SHP77 (cell line): ENCODE data around the gene ACADVL.
"Not testable (repeated sequence)": the region's sequence is repeated elsewhere in the genome, so short reads cannot be mapped to it uniquely, and the experiment has no call there.

Experiments used
- DNase-seq, 2 experiments: peaks; one replicate each; lab custom pipeline; 2025; lab: John Stamatoyannopoulos, UW

The ACADVL gene

DNA sequence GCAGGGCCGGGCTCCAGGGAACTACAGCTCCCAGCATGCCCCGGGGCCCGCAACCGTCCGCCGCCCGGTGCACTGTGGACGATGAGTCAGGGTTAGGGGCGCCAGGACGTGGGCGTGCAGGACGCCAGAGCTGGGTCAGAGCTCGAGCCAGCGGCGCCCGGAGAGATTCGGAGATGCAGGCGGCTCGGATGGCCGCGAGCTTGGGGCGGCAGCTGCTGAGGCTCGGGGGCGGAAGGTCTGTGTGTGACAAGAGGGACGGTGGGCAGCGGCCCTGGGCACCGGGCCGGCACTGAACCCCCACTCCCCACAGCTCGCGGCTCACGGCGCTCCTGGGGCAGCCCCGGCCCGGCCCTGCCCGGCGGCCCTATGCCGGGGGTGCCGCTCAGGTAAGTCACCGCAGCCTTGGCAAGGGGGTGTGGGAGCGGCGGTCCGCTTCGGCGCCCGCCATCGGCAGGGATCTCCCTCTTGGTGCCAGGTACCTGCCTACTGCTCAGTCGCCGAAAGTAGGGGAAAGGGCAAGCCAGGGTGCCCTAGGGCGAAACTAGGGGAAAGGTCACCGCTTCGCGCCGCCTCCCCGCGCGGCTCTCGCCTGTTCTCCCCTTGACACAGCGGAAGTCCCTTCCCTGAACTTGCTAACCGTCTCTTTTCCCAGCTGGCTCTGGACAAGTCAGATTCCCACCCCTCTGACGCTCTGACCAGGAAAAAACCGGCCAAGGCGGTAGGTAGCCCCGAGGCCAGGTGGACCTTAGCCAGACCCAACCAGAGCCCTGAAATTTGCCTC is at the start of gene ACADVL, which contains the start of gene DLG4:
ACADVL (plus strand) TSS at position 127 of the 781 bp plus-strand sequence; CDS start at position 174, 47 bp downstream.
DLG4 (minus strand) TSS at position 25 of the 781 bp plus-strand sequence.
- DNase-seq, result peak; percentile 89 to 91

DNA sequence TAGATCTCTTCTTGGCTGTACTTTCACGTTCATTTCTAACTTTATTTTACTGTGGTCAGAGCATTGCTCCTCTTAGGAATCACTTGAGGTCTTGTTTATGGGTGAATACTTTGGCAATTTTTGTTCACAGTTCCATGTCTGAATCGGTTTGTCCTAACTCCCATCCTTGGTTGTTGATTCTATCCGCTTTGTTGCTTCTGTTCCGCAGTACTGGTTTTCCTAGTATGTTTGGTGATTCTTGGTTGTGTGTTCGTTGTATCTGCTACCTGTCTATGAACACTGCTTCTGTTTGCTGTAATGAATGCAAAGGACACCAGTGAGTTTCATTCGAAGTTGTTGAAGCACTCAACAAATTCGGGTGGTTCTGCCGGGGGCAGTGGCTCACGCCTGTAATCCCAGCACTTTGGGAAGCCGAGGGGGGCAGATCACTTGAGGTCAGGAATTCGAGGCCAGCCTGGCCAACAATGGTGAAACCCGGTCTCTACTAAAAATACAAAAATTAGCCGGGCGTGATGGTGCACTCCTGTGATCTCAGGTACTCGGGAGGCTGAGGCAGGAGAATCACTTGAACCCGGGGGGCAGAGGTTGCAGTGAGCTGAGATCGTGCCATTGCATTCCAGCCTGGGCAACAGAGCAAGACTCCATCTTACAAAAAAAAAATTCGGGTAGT is 47.1 kb upstream of the ACADVL start:
- not testable (repeated sequence) for DNase-seq

DNA sequence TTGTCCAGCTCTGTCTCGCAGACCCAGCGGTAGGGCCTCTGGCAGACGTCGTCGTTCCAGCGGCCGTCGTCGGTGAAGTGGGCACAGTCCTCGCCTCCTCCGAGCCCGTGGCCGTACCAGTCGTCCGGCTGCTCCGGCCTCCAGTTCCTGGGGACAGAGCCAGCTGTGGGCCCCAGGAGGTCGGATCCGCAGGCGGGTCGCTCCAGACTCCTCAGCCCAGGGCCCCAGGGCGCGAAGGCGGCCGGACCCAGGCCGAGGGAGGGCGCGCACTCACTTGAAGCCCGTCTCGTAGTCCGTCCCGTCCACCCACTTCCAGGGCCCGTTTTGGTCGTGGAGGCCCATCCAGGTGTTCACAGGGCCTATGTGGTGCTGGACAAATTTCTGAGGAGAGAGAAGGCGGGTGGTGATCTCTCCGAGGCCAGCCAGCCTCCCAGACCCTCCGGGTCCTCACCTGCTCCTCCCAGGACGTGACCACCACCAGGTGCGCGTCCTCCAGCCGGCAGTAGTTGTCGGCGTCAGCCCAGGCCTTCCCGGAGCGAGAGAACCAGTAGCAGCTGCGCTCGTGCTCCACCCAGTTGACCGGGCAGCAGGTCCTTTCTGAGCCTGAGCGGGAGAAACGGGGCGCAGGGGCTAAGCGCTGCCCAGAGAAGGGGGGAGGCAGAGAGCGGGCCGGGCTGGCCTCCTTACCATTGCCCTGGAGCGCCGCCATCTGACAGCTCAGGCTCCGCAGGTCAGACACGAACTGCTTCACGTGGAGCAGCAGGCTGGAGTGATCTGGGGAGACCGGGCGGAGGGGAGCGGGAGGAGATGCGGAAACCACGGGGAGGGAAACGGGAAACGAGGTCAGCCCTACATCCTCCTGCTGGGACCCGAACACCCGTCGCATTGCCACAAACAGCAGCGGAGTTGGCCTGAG is 45.8 kb upstream of the ACADVL start:
- DNase-seq, result peak in 1 of 2 experiments; percentile 46

DNA sequence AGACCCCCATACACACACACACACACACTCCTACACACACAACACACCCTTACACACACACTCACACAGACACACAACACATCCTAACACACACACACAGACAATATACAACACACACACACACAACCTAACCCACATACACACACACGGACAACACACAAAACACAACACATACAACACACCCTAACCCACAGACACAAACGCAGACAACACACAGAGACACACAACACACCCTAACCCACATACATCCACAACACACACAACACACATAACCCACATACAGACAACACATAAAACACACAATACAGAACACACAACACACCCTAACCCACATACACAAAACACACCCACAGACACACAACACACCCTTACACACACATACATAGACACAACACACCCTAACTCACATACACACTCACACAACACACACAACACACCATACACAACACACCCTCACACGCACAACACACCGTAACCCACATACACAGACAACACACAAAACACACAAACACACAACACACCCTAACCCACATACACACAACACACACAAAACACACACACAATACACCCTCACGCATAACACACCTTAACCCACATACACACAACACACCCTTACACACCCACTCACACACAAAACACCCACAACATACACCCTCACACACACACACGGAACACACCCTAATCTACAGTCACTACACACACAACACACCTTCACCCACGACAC is 45.0 kb upstream of the ACADVL start:
- DNase-seq, result no peak

DNA sequence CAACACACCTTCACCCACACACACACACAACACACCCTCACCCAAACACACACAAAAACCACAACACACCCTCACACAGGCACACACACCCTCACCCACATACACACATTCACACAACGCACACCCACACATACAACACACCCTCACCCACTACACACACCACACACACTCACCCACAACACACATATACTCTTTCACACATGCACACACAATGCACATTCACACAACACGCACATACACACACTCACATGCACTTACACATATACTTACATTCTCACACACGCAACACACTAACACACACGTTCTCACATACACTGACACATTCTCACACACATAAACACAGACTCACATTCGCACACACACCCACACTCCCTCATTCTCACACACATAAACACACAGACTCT is 44.4 kb upstream of the ACADVL start:
- DNase-seq, result no peak

DNA sequence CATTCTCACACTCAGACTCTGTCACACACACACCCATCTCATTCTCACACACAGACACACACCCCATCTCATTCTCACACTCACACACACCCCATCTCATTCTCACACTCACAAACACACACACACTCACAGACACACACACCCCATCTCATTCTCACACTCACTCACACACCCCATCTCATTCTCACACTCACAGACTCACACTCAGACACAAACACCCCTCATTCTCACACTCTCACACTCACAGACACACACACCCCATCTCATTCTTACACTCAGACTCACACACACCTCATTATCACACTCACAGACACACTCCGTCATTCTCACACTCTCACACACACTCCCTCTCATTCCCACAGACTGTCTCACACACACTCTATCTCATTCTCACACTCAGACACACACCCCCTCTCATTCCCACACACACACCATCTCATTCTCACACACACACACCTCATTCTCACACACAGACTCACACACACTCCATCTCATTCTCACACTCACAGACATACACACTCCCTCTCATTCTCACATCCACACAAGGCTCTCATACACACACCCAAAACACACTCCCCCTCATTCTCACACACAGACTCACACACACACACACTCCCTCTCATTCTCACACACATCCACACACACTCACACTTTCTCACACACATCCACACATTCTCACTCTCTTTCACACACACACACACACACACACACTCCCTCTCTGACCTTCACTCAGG is 43.5 kb upstream of the ACADVL start:
- no peak for DNase-seq

DNA sequence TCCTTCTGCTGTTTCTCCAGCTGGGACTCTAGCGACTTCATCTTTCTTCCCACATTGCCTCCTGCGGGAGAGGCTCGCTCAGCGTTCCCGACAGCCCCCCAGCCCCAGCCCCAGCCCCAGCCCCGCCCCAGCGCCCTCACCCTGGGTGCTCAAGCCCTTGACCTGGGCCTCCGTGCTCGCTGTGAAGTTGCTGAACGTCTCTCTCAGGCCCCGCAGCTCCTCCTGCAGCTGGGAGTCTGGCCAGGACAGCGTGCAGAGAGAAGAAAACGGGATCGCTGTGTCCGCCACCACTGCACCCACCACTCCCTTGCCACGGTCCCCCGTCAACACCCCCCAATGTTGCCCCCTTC is 42.9 kb upstream of the ACADVL start:
- DNase-seq, result peak in 1 of 2 experiments; percentile 10

DNA sequence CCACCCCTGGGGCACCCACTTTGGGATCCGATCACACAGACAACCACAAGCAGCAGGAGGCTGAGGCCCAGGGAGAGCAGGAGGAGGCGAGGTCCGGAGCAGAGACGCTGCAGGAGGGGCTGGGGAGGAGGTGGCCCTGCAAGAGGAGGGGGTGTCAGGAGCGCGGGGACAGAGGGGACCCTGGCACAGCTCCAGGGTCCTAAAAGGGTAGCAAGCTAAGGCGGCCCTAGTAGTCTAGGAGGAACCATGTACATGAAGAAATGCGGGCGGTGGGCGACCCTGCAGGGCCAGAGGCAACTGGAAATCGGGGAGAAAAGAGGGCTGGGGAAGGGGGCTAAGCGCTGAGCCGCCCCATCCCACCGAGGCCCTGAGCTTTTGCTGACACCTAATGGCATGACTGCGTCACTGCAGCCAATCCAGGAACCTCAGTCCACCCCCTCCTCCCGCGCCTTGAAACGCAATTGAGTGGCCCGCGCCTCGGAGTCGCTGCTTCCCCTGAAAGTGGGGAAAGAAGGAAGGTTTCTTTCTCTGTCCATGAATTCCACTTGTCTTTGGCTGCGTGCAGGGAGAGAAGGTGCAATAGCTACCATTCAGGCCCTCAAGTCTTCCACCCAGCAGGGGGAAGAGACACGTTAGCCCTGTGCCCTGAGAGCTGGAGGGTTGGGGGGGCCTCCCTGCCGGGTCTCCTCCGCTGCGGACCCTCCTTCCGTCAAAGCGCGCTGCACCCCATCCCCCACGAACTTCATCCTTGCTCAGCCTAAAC is 42.4 kb upstream of the ACADVL start:
- DNase-seq, result peak; percentile 74 to 81

DNA sequence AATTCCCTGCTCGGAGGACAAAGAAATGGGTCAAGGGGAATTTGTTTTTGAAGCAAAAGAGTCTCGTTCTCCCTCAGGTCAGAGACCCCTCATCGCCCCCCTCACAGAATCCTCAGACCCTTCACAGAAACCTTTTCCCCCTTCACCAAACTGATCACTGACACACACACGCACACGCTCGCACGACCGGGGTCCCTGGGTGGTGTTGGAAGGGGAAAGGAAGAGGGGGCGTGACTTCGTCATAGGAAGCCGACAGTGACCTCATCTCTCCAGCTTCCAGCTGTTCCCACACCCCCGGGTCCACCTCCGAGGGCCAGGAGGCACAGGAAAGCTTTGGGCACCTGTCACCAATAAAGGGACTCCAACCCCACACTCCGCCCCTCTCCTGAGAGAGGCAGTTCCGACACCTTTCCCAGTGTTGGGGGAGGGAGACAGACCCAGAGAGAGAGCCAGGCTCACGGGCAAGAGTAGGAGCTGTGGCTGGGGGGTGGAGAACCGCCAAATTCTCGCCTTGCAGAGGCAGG is 41.7 kb upstream of the ACADVL start:
- peak; percentile 38 to 65 for DNase-seq

DNA sequence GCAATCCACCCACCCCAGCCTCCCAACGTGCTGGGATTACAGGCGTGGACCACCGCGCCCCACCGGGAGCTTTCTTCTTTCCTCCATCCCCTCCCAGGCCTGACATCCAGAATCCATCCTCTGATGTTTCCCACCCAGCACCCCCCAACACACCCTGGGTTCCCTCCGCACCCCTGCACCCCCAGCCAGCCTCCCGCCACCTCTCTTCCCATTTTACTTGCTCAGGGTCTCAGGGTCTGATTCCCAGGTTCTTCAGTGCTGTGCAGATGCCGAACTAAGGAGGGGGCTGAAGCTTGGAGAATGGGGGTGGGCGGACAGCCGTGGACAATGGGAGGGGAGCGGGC is 40.8 kb upstream of the ACADVL start:
- DNase-seq, result no peak

DNA sequence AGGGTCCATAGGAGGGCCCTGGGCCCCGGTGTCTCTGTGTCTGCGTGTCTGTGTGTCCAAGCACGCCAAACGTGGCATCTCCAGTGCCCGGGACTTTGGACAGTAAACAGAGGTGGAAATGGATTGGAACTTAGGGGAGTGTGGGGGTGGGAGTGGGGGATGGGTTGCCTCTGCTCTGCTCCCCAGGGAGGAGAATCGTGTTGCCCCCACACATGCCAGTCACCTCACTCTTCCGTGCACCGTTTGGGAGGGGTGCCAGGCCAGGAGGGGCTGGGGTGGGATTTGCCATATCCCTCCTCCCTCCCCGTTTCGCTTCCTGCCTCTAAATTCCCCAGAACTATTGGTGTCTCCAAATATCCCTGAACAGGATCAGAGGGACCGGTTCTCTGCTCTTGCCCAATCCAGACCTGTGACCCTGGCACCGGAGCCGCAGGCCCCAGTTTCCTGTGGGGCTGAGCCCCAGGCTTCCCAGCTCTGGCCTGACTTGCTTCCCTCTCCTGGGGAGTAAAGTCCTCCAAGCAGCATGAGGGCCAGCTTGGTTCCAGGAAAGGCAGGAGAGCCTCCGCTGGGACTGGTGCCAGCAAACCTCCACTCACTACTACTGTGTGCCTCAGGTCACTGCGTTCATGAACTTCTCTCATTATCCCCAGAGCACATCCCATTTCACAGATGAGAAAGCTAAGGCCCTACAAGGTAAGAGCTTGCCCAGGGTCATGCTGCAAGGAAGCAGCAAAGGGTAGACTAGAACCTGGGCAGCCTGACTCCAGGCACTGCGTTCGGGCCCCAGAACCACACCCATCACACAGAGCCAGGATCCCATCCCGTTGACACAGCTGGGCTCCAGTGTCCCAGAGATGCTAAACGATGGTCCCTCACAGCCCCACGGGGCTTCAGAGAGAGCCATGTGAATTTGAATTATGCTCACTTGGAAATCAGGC is 40.2 kb upstream of the ACADVL start, which contains the start of gene ASGR1:
ASGR1 (minus strand) TSS at position 54 of the 938 bp plus-strand sequence. CDS start 807 bp downstream, outside the sequence.
- DNase-seq, result no peak

DNA sequence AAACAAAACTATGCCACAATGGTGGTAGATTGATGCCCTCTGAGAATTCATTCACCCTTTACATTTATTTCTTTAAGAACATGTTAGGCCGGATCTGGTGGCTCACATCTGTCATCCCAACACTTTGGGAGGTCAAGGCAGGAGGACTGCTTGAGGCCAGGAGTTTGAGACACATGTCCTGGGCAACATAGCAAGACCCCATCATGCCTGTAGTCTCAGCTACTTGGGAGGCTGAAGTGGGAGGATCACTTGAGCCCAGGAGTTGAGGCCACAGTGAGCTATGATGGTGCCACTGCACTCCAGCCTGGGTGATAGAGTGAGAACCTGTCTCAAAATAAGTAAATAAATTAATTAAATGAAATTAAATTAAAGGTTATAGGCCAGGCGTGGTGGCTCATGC is 37.6 kb upstream of the ACADVL start:
- DNase-seq, result not testable (repeated sequence)

DNA sequence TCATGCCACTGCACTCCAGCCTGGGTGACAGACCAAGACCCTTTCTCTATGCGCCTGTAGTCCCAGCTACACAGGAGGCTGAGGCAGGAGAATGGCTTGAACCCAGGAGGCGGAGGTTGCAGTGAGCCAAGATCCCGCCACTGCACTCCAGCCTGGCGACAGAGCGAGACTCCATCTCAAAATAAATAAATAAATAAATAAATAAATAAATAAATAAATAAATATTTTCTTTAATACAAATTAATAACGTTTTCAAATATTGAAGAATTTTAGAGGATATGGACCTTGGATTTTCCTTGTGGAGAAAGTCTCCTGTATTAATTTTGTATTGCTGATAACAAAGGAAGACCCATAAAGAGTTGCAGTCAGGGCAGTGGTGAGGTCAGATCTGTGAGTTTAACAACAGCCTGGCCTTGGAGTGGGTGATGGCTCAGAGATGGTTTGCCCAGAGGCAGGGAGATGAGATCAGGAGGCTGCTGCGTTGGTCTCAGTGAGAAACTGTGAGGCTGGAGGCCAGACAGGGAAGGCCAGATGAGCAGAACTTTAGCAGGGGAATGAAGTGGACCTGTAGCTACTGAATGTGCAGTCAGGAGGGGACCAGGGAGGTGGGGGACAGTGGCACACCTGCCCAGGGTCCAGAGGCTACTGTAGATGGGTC is 36.2 kb upstream of the ACADVL start:
- peak in 1 of 2 experiments; percentile 16 for DNase-seq

DNA sequence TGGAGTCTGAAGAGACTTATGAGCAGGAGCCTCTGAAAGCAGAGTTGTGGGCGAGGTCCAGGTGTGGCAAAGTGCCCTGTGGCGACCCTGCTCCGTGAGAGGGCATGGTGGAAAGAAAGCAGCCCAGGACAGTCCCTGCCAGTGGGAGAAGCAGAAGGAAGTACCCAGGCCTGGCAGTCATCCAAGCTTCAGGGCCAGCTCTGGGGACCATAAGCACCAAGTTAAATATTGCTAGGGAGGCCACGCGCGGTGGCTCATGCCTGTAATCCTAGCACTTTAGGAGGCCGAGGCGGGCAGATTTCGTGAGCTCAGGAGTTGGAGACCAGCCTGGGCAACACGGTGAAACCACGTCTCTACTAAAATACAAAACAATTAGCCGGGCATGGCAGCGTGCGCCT is 35.6 kb upstream of the ACADVL start:
- DNase-seq, result peak; percentile 66 to 83

DNA sequence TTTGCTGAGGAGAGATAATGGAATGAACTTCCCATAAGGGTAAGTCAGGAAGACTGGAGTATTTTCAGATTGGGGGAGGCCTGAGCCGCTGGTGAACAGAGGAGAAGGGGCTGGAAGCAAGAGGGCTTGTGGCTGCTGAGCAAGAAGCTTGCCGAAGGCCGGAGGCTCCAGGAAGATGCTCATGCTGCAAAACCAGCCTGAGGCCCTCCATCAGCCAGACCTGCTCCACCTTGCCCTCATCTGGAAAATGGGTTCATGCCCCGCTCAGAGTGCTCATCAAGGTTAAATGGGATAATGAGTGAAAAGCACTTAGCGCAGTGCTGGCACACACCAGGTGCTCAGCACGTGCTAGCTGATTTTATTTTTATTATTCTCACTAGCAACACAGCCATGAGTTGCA is 35.1 kb upstream of the ACADVL start:
- no peak for DNase-seq

DNA sequence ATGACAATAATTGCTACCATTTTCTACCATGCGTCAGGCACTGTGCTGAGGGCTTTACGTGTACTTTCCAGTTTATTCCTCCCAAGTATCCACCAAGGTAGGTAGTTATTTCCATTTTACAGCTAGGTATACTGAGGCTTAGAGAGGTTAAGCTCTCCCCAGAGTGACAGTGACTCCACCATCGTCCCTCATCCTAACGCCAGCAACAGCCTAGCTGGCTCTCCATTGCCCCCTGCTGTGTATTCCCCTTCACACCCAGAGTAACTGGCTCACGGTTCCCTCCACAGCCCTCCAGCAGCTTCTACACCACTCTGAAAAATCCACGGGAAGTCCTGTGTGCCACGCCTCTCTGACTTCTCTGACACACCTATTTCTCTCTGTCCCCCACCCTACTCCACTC is 33.5 kb upstream of the ACADVL start:
- peak; percentile 20 to 31 for DNase-seq

DNA sequence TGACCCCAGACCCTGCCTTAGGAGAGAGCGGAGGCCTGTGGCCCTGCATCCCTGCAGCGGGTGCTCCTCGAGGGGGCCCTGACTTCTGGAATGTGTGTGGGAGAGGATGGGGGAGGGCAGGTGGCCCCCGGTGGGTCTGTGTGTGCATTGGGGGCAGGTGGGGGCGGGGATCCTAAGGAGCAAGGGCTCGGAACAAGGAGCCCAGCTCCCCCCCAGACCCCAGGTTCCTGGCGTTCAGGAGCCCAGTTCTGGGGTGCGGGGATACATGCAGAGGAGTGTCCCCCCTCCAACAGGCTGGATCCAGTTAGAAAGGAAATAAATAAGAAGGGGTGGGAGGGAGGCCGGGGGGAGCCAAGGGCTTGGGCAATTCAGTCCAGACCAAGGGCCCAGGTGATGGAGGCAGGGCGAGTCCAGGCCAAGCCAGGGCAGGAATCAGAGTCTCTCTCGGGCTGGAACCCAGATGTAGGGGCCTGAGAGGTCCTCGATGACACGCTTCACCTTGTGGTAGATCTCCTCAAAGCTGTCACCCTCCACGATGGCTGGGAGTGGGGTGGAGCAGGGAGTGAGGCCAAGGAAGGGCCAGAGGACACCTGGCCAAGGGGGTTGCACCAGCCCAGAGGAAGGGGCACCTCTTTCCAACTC is 29.3 kb upstream of the ACADVL start:
- no peak for DNase-seq

DNA sequence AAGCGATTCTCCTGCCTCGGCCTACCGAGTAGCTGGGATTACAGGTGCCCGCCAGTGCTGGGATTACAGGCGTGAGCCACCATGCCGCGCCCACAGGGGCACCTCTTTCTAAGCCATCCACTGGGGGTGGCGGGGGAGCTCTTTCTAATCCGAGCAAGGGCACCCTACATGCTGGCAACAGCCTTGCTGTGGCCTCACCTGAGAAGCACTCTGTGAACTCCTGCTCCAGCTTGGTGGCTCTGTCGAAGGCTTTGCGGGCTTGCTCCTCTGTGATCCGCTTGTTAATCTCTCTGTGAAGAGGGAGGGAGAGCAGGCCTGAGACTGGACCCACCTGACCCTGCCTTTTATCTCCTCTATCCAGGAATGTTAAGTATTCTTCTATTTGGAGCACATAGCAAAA is 28.7 kb upstream of the ACADVL start:
- no peak for DNase-seq
